ENCODE data around the gene CDH23. TPM values are rescaled to one million over a fixed set of nuclear protein-coding genes. Genes with fewer than 3 reads are reported as not detected.

CDH23 gene
- total RNA-seq, 1 experiment from 2014 or later: 2.9 TPM

DNA sequence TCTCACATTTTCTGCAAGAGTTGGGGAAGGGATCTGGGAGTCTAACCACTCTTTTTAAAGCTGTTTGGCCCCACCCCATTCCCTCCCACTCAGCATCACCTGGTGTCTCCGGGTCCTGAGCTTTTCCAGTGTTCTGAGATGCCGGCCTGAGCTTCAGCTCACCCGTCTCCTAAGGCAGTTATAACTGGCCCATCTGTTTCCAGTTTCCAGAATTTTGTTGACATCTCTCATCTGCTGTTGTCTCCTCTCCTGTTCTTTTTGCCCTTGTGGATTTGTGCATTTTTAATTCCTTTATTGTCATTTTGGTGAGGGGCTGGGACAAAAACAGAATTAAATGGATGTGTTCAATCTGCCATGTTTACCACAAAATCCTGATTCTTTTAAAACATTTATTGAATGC is 162.3 kb downstream of the CDH23 start (continued):
- TF ChIP-seq, protein P1, sequence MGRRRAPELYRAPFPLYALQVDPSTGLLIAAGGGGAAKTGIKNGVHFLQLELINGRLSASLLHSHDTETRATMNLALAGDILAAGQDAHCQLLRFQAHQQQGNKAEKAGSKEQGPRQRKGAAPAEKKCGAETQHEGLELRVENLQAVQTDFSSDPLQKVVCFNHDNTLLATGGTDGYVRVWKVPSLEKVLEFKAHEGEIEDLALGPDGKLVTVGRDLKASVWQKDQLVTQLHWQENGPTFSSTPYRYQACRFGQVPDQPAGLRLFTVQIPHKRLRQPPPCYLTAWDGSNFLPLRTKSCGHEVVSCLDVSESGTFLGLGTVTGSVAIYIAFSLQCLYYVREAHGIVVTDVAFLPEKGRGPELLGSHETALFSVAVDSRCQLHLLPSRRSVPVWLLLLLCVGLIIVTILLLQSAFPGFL (CRISPR knock-in tag; IDR thresholded peaks at IDR 0.05; ENCODE audit: borderline replicate concordance): no peak

DNA sequence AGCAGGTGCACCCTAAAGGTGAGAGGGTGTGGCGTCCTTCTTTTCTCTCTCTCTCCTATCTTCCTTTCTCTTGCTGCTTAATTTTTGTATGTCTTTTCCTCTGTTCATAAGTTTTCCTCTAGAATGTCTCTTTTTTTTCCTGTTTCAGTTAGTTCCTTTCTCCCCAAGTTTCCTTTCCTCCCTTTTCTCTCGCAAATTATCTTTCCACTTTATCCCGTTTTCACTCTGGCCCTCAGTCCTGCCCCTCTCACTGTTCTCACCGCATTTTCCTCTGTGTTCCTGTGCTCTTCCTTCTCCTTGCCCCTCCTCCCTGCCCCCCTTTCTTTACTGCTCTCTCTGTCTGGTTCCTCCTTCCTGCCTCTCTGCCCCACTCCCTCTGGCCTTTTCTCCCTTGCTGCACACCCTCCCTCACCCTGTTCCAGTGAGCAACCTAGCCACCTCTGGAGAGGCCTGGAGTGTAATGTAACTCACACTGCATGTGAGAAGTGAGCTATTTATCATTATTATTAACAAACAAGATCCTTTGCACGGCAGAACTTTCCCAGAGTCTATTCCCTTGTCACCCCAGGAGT is 164.4 kb downstream of the CDH23 start:
- H3K4me1 Mint-ChIP-seq: peaks cover 41% of the 10 kb centered on the region
- ChIA-PET POLR2A (no interaction called here), CTCF (interaction anchor here (0.8 to 1.8 kb wide), 3 partner anchors 9 to 177 kb away, joined by 3 to 6 read pairs (median 5); no protein-coding TSS in a partner anchor)
- TF ChIP-seq ZNF219 (CRISPR knock-in tag; IDR thresholded peaks at IDR 0.05; ENCODE audit: borderline replicate concordance): no peak
- TF ChIP-seq, protein P2, sequence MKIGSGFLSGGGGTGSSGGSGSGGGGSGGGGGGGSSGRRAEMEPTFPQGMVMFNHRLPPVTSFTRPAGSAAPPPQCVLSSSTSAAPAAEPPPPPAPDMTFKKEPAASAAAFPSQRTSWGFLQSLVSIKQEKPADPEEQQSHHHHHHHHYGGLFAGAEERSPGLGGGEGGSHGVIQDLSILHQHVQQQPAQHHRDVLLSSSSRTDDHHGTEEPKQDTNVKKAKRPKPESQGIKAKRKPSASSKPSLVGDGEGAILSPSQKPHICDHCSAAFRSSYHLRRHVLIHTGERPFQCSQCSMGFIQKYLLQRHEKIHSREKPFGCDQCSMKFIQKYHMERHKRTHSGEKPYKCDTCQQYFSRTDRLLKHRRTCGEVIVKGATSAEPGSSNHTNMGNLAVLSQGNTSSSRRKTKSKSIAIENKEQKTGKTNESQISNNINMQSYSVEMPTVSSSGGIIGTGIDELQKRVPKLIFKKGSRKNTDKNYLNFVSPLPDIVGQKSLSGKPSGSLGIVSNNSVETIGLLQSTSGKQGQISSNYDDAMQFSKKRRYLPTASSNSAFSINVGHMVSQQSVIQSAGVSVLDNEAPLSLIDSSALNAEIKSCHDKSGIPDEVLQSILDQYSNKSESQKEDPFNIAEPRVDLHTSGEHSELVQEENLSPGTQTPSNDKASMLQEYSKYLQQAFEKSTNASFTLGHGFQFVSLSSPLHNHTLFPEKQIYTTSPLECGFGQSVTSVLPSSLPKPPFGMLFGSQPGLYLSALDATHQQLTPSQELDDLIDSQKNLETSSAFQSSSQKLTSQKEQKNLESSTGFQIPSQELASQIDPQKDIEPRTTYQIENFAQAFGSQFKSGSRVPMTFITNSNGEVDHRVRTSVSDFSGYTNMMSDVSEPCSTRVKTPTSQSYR (CRISPR knock-in tag; IDR thresholded peaks at IDR 0.05): no peak
- TF ChIP-seq, protein P3, sequence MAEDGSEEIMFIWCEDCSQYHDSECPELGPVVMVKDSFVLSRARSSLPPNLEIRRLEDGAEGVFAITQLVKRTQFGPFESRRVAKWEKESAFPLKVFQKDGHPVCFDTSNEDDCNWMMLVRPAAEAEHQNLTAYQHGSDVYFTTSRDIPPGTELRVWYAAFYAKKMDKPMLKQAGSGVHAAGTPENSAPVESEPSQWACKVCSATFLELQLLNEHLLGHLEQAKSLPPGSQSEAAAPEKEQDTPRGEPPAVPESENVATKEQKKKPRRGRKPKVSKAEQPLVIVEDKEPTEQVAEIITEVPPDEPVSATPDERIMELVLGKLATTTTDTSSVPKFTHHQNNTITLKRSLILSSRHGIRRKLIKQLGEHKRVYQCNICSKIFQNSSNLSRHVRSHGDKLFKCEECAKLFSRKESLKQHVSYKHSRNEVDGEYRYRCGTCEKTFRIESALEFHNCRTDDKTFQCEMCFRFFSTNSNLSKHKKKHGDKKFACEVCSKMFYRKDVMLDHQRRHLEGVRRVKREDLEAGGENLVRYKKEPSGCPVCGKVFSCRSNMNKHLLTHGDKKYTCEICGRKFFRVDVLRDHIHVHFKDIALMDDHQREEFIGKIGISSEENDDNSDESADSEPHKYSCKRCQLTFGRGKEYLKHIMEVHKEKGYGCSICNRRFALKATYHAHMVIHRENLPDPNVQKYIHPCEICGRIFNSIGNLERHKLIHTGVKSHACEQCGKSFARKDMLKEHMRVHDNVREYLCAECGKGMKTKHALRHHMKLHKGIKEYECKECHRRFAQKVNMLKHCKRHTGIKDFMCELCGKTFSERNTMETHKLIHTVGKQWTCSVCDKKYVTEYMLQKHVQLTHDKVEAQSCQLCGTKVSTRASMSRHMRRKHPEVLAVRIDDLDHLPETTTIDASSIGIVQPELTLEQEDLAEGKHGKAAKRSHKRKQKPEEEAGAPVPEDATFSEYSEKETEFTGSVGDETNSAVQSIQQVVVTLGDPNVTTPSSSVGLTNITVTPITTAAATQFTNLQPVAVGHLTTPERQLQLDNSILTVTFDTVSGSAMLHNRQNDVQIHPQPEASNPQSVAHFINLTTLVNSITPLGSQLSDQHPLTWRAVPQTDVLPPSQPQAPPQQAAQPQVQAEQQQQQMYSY (CRISPR knock-in tag; IDR thresholded peaks at IDR 0.05): no peak
- TF ChIP-seq SP1 (CRISPR knock-in tag; conservative IDR thresholded peaks at IDR 0.05): no peak
- TF ChIP-seq TEAD4 (CRISPR knock-in tag; IDR thresholded peaks at IDR 0.05): no peak
- TF ChIP-seq, protein P4, sequence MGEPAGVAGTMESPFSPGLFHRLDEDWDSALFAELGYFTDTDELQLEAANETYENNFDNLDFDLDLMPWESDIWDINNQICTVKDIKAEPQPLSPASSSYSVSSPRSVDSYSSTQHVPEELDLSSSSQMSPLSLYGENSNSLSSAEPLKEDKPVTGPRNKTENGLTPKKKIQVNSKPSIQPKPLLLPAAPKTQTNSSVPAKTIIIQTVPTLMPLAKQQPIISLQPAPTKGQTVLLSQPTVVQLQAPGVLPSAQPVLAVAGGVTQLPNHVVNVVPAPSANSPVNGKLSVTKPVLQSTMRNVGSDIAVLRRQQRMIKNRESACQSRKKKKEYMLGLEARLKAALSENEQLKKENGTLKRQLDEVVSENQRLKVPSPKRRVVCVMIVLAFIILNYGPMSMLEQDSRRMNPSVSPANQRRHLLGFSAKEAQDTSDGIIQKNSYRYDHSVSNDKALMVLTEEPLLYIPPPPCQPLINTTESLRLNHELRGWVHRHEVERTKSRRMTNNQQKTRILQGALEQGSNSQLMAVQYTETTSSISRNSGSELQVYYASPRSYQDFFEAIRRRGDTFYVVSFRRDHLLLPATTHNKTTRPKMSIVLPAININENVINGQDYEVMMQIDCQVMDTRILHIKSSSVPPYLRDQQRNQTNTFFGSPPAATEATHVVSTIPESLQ (CRISPR knock-in tag; IDR thresholded peaks at IDR 0.05): no peak
- TF ChIP-seq FOXP1 (CRISPR knock-in tag; IDR thresholded peaks at IDR 0.05; ENCODE audit: borderline replicate concordance): no peak
- TF ChIP-seq RORB (CRISPR knock-in tag; IDR thresholded peaks at IDR 0.05): no peak
- no peak for TF ChIP-seq GABPB1 (CRISPR knock-in tag; IDR thresholded peaks at IDR 0.05)
- TF ChIP-seq ESRRA (CRISPR knock-in tag; IDR thresholded peaks at IDR 0.05; ENCODE audit: borderline replicate concordance): no peak
- ATAC-seq: peak; percentile 62
- no peaks in the 10 kb centered on the region for H3K9me3 Mint-ChIP-seq
- no peak overlapping the region for H3K4me3 Mint-ChIP-seq
- no peaks in the 10 kb centered on the region for H3K36me3 Mint-ChIP-seq
- no peak overlapping the region for H3K27ac Mint-ChIP-seq
- H3K27me3 Mint-ChIP-seq (ENCODE audit: low read depth): peaks cover 3% of the 10 kb centered on the region
- no peak for DNase-seq (ENCODE audit: low spot score)

DNA sequence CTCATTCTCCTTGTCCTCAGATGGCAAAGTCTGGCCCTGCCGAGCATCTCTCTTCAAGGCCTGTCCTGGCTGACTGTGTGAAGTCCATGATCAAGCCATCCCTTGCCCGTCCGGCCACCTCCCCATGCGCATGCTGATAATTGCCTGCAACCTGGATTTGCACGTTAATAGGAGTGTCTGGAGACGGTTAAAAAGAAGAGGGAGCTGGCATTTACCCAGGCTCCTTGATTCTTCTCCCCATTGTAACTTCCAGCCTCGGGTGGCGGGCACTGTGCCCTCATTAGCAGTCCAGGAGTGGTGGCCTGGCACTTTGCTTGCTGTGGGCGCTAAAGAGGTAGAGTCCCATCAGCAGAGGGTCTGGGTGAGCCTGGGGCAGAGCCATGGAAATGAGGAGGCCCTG is 165.5 kb downstream of the CDH23 start:
- Mint-ChIP-seq H3K4me1 (peaks cover 41% of the 10 kb centered on the region), H3K36me3 (no peaks in the 10 kb centered on the region), H3K9me3 (no peaks in the 10 kb centered on the region), H3K27me3 (ENCODE audit: low read depth) (peaks cover 3% of the 10 kb centered on the region), H3K4me3 (no peak overlapping the region), H3K27ac (no peak overlapping the region)
- DNase-seq (ENCODE audit: low spot score) (no peak), ATAC-seq (no peak)
- POLR2A ChIA-PET: no interaction called here
- CTCF ChIA-PET: interaction anchor here (1.4 to 1.8 kb wide), 2 partner anchors 8 to 135 kb away, joined by 5 to 6 read pairs; no protein-coding TSS in a partner anchor
- TF ChIP-seq, protein P5, sequence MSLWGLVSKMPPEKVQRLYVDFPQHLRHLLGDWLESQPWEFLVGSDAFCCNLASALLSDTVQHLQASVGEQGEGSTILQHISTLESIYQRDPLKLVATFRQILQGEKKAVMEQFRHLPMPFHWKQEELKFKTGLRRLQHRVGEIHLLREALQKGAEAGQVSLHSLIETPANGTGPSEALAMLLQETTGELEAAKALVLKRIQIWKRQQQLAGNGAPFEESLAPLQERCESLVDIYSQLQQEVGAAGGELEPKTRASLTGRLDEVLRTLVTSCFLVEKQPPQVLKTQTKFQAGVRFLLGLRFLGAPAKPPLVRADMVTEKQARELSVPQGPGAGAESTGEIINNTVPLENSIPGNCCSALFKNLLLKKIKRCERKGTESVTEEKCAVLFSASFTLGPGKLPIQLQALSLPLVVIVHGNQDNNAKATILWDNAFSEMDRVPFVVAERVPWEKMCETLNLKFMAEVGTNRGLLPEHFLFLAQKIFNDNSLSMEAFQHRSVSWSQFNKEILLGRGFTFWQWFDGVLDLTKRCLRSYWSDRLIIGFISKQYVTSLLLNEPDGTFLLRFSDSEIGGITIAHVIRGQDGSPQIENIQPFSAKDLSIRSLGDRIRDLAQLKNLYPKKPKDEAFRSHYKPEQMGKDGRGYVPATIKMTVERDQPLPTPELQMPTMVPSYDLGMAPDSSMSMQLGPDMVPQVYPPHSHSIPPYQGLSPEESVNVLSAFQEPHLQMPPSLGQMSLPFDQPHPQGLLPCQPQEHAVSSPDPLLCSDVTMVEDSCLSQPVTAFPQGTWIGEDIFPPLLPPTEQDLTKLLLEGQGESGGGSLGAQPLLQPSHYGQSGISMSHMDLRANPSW (CRISPR knock-in tag; conservative IDR thresholded peaks at IDR 0.05; ENCODE audit: low read depth): no peak
- TF ChIP-seq EMX1 (CRISPR knock-in tag; IDR thresholded peaks at IDR 0.05): no peak
- no peak for TF ChIP-seq HMGA2 (CRISPR knock-in tag; IDR thresholded peaks at IDR 0.05)
- TF ChIP-seq JAZF1 (CRISPR knock-in tag; IDR thresholded peaks at IDR 0.05): no peak
- TF ChIP-seq ZNF219 (CRISPR knock-in tag; IDR thresholded peaks at IDR 0.05; ENCODE audit: borderline replicate concordance): no peak
- no peak for TF ChIP-seq JUN (CRISPR knock-in tag; IDR thresholded peaks at IDR 0.05)
- no peak for TF ChIP-seq OVOL2 (CRISPR knock-in tag; IDR thresholded peaks at IDR 0.05; ENCODE audit: borderline replicate concordance)
- TF ChIP-seq, protein P6, sequence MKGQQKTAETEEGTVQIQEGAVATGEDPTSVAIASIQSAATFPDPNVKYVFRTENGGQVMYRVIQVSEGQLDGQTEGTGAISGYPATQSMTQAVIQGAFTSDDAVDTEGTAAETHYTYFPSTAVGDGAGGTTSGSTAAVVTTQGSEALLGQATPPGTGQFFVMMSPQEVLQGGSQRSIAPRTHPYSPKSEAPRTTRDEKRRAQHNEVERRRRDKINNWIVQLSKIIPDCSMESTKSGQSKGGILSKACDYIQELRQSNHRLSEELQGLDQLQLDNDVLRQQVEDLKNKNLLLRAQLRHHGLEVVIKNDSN (CRISPR knock-in tag; IDR thresholded peaks at IDR 0.05): no peak

All from WTC11 (cell line).